Activated naive CD8-positive, alpha-beta T cell (primary cell): Measurements from ENCODE around the gene MALRD1.

Source experiments
- H3K27ac Mint-ChIP-seq: one replicate; pipeline ENCODE4 v1.8.0; 2021; ENCODE audit warnings: mixed read lengths
- H3K27me3 Mint-ChIP-seq: one replicate; pipeline ENCODE4 v1.8.0; 2021; ENCODE audit warnings: mixed read lengths
- H3K36me3 Mint-ChIP-seq: one replicate; pipeline ENCODE4 v1.8.0; 2021; ENCODE audit warnings: mixed read lengths
- H3K4me1 Mint-ChIP-seq: one replicate; pipeline ENCODE4 v1.8.0; 2021; ENCODE audit warnings: low read depth, mixed read lengths
- H3K4me3 Mint-ChIP-seq: one replicate; pipeline ENCODE4 v1.8.0; 2021; ENCODE audit warnings: mild to moderate bottlenecking, mixed read lengths
- H3K9me3 Mint-ChIP-seq: one replicate; pipeline ENCODE4 v1.8.0; 2021; ENCODE audit warnings: low read depth, mixed read lengths

MALRD1 gene

DNA sequence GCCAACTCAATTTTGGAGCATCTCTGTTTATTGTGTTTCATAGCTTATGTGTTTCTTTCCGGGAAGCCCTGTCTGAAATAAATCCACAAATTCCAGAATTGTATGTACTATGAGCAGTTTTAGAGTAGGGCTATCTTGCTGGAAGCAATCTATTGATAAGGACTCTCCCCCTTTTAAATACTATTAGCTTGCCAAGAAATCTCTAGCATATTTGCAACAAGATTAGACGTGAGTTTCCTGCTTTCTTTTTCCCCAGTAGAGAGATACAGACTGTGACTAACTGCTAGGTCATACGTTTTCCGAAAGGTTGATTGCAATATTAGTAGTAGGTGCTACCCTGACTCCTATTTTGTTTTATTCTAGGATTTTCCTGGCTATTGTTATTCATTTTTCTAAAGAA lies 277.0 kb downstream of the MALRD1 start:
- no peaks in the 10 kb centered on the region for H3K9me3 Mint-ChIP-seq
- H3K4me3 Mint-ChIP-seq, result no peak overlapping the region
- H3K4me1 Mint-ChIP-seq, result no peaks in the 10 kb centered on the region
- H3K27me3 Mint-ChIP-seq, result no peaks in the 10 kb centered on the region
- H3K36me3 Mint-ChIP-seq, result no peaks in the 10 kb centered on the region
- H3K27ac Mint-ChIP-seq, result no peak overlapping the region

- no peak overlapping the region for H3K4me3 Mint-ChIP-seq
These were observed 280.0 kb downstream of the MALRD1 start for GRCh38 chr10:19328582-19328981.

DNA sequence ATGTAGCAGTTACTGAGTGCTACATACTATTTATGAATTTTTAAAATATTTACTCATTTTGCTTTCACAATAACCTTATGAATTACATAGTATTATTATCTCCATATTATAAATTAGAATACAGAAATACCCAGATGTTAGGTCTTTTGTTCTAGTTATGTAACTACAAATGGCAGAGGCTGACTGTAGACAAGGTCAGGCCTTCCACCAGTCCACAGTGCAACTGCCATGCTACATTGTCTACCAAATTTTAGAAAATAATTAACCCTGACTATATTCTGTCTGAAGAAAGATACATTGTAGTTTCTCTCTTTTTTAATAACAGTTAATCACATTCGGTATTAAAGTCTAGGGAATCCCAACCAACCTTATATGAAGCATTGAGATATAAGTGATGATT lies 280.9 kb downstream of the MALRD1 start:
- no peak overlapping the region for H3K27ac Mint-ChIP-seq
- no peaks in the 10 kb centered on the region for H3K36me3 Mint-ChIP-seq
- H3K4me1 Mint-ChIP-seq, result no peaks in the 10 kb centered on the region
- H3K9me3 Mint-ChIP-seq, result no peaks in the 10 kb centered on the region
- H3K4me3 Mint-ChIP-seq, result no peak overlapping the region
- H3K27me3 Mint-ChIP-seq, result no peaks in the 10 kb centered on the region

More at GRCh38 chr10:19328582-19328981, 280.0 kb downstream of the MALRD1 start:
- no peaks in the 10 kb centered on the region for H3K4me1 Mint-ChIP-seq
- H3K36me3 Mint-ChIP-seq, result no peaks in the 10 kb centered on the region
- no peak overlapping the region for H3K27ac Mint-ChIP-seq
- no peaks in the 10 kb centered on the region for H3K27me3 Mint-ChIP-seq
- no peaks in the 10 kb centered on the region for H3K9me3 Mint-ChIP-seq

DNA sequence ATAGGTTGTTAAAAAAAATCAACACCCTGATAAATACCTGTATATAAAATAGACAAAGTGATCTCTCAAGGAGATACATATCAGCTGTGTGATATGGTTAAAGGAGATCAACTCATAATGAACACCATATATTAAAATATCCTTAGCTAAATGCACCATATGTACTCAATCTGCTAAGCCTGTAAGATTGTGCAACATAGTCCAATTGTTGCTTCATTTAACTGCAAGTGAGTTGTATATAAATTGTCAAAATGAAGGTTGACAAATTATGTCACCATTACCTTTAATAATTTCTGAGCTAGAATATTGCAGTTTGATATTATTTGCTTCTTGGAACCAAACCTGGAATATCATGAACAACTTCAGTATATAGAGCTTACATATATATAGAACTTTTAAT lies 283.7 kb downstream of the MALRD1 start:
- Mint-ChIP-seq H3K9me3 (peaks cover 4% of the 10 kb centered on the region), H3K4me3 (no peak overlapping the region), H3K4me1 (no peaks in the 10 kb centered on the region), H3K36me3 (no peaks in the 10 kb centered on the region), H3K27ac (no peak overlapping the region), H3K27me3 (no peaks in the 10 kb centered on the region)

DNA sequence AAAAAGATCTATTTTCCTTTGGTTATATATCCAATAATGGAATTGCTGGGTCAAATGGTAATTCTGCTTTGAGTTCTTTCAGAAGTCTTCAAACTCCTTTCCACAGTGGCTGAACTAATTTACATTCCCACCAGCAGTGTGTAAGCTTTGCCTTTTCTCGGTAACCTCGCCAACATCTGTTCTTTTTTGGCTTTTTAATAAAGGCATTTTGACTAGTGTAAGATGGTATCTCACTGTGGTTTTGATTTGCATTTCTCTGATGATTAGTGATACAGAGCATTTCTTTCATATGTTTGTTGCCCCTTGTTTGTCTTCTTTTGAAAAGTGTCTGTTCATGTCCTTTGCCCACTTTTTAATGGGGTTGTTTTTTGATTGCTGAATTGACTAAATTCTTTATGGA lies 285.0 kb downstream of the MALRD1 start:
- H3K36me3 Mint-ChIP-seq, result no peaks in the 10 kb centered on the region
- no peak overlapping the region for H3K27ac Mint-ChIP-seq
- no peaks in the 10 kb centered on the region for H3K27me3 Mint-ChIP-seq
- H3K4me1 Mint-ChIP-seq, result no peaks in the 10 kb centered on the region
- no peak overlapping the region for H3K4me3 Mint-ChIP-seq
- peaks cover 4% of the 10 kb centered on the region for H3K9me3 Mint-ChIP-seq

- Mint-ChIP-seq H3K27ac (no peak overlapping the region), H3K27me3 (no peaks in the 10 kb centered on the region), H3K9me3 (peaks cover 10% of the 10 kb centered on the region), H3K4me1 (no peaks in the 10 kb centered on the region), H3K36me3 (no peaks in the 10 kb centered on the region), H3K4me3 (no peak overlapping the region)
These were observed 299.0 kb downstream of the MALRD1 start for GRCh38 chr10:19347621-19348020.

DNA sequence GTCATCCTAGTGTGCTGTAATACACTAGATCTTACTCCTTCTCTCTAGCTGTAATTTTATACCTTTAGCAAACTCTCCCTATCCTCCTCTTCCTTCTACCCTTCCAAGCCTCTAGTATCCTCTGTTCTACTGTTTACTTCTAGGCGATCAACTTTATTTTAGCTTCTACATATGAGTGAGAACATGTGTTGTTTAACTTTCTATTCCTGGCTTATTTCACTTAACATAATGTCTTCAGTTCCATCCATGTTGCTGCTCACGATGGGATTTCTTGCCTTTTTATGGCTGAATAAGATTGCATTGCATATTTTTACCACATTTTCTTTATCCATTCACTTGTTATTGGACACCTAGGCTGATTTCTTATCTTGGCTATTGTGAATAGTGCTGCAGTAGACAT lies 318.6 kb downstream of the MALRD1 start:
- Mint-ChIP-seq H3K27me3 (no peaks in the 10 kb centered on the region), H3K27ac (no peak overlapping the region), H3K36me3 (no peaks in the 10 kb centered on the region), H3K9me3 (no peaks in the 10 kb centered on the region), H3K4me1 (no peaks in the 10 kb centered on the region), H3K4me3 (no peak overlapping the region)

- no peaks in the 10 kb centered on the region for H3K27me3 Mint-ChIP-seq
- peaks cover 6% of the 10 kb centered on the region for H3K9me3 Mint-ChIP-seq
- H3K4me3 Mint-ChIP-seq, result no peak overlapping the region
- H3K27ac Mint-ChIP-seq, result no peak overlapping the region
- H3K36me3 Mint-ChIP-seq, result no peaks in the 10 kb centered on the region
- H3K4me1 Mint-ChIP-seq, result no peaks in the 10 kb centered on the region
These were observed 325.4 kb downstream of the MALRD1 start for GRCh38 chr10:19373988-19374387.

GRCh38 chr10:19385846-19386450 lies 337.3 kb downstream of the MALRD1 start:
- Mint-ChIP-seq H3K27ac (no peak overlapping the region), H3K9me3 (peaks cover 2% of the 10 kb centered on the region), H3K27me3 (no peaks in the 10 kb centered on the region), H3K36me3 (no peaks in the 10 kb centered on the region), H3K4me3 (no peak overlapping the region), H3K4me1 (no peaks in the 10 kb centered on the region)

- no peaks in the 10 kb centered on the region for H3K4me1 Mint-ChIP-seq
- no peaks in the 10 kb centered on the region for H3K36me3 Mint-ChIP-seq
- H3K4me3 Mint-ChIP-seq, result no peak overlapping the region
- no peak overlapping the region for H3K27ac Mint-ChIP-seq
- H3K9me3 Mint-ChIP-seq, result peaks cover 9% of the 10 kb centered on the region
- H3K27me3 Mint-ChIP-seq, result no peaks in the 10 kb centered on the region
These were observed 360.3 kb downstream of the MALRD1 start for GRCh38 chr10:19408924-19409323.

DNA sequence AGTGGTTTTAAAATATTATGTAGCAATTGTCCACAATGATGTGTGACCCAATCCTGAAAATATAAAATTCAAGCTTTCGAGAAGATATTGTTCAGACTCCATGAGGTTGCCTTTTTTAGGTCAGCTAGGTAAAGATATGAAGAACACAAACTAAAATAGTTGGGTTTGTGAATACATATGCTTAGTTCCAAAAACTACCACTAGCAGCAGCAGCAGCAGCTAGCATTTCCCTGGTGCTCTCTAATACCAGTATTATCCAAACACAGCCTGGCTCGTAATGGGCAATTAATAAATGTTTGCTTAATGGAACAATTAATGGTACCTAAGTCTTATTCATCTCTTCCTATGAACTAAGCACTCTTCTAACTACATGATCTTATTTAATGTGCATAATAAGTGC lies 362.5 kb downstream of the MALRD1 start:
- H3K27ac Mint-ChIP-seq, result no peak overlapping the region
- peaks cover 9% of the 10 kb centered on the region for H3K9me3 Mint-ChIP-seq
- H3K36me3 Mint-ChIP-seq, result no peaks in the 10 kb centered on the region
- no peaks in the 10 kb centered on the region for H3K4me1 Mint-ChIP-seq
- H3K4me3 Mint-ChIP-seq, result no peak overlapping the region
- H3K27me3 Mint-ChIP-seq, result no peaks in the 10 kb centered on the region

DNA sequence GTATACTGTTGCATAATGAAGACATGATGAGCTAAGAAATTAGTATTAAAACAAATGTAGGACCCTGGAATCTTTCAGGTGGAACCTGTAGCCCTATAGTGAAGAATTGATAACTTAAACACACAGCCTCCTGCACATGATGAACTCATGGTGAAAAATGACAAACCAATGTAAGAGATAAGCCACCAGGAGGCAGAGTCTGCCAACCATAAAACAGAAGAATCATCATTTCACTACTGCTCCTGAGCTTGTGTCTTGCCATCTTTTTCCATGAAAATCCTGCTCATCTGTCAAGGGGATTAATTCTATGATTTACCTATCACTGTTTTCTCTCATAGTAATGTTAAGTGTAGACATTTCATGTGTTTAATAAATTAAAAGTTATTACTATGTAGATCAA lies 363.9 kb downstream of the MALRD1 start:
- Mint-ChIP-seq H3K36me3 (no peaks in the 10 kb centered on the region), H3K27ac (no peak overlapping the region), H3K4me1 (no peaks in the 10 kb centered on the region), H3K9me3 (peaks cover 9% of the 10 kb centered on the region), H3K4me3 (no peak overlapping the region), H3K27me3 (no peaks in the 10 kb centered on the region)

DNA sequence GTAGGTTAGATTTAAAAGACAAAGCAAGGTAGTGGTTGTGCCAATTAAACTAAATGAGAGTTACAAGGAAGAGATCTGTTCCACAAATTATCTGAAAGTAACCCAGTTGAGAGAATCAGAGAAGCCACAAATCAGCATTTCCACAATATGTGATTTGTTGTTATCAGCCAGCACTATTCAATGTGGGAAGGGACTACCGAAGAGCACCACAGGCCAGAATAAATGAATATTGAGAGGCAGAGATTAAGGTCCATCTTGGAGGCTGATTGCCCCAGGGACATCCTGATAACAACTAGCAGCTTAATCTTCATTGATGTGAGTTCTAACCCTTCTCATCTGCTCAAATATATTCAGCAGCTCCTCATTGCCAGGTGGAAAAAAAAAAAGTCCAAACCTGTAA lies 367.6 kb downstream of the MALRD1 start:
- Mint-ChIP-seq H3K9me3 (no peaks in the 10 kb centered on the region), H3K4me1 (no peaks in the 10 kb centered on the region), H3K36me3 (no peaks in the 10 kb centered on the region), H3K4me3 (no peak overlapping the region), H3K27me3 (no peaks in the 10 kb centered on the region), H3K27ac (no peak overlapping the region)

- Mint-ChIP-seq H3K9me3 (no peaks in the 10 kb centered on the region), H3K4me1 (no peaks in the 10 kb centered on the region), H3K27ac (no peak overlapping the region), H3K4me3 (no peak overlapping the region), H3K36me3 (no peaks in the 10 kb centered on the region), H3K27me3 (no peaks in the 10 kb centered on the region)
These were observed 369.1 kb downstream of the MALRD1 start for GRCh38 chr10:19417740-19418139.

DNA sequence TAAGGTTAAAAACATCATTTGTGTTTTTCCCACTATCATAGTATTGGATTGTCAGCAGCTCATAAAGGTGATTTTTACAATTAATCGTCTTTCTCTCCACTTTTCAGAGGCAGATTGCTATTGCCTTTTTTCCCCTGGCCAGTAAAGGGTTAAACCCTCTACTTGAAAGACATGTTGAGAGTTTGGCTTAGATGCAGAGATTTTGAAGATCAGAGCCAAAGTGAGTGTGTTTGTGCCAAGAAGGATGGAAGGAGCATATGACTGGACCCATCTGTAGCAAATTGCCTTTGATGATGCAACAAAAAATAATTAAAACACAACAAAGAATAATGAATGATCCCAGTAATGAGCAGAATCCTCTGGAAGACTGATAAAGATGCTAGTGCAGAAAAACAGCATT lies 373.1 kb downstream of the MALRD1 start:
- H3K4me1 Mint-ChIP-seq, result no peaks in the 10 kb centered on the region
- H3K27me3 Mint-ChIP-seq, result no peaks in the 10 kb centered on the region
- no peaks in the 10 kb centered on the region for H3K9me3 Mint-ChIP-seq
- no peaks in the 10 kb centered on the region for H3K36me3 Mint-ChIP-seq
- H3K27ac Mint-ChIP-seq, result no peak overlapping the region
- no peak overlapping the region for H3K4me3 Mint-ChIP-seq

DNA sequence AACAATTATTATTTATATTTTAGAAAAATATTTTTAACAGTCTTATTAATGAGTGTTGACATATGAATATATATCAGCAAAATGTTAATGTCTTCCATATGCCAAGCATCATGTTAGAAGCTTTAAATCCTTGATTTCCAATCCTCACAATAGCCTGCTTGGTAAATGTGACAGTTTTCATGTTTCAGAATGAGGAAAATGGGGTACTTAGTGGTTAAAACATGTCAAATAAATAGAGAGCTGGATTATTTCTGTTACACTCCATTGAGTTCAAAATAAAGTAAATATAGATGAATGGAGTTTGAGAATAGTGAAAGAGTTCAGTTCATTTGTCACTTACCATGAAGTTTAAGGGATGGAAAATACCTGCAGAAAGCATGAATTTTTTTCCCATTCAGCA lies 377.4 kb downstream of the MALRD1 start:
- no peak overlapping the region for H3K27ac Mint-ChIP-seq
- H3K4me3 Mint-ChIP-seq, result no peak overlapping the region
- no peaks in the 10 kb centered on the region for H3K36me3 Mint-ChIP-seq
- H3K9me3 Mint-ChIP-seq, result no peaks in the 10 kb centered on the region
- no peaks in the 10 kb centered on the region for H3K4me1 Mint-ChIP-seq
- H3K27me3 Mint-ChIP-seq, result no peaks in the 10 kb centered on the region
